Osteoblast (primary cell): ENCODE results near the gene MID1. TPM values are rescaled to one million over a fixed set of nuclear protein-coding genes. Genes with fewer than 3 reads are reported as not detected.

Experiments used
- DNase-seq: peaks from one replicate; pipeline ENCODE4 v3.0.0; 2011; ENCODE audit warnings: low spot score, mixed read lengths; ENCODE audit not compliant: insufficient read length; ENCODE audit errors: missing footprints
- H2AFZ ChIP-seq: 2 replicates; pipeline ENCODE4 v1.6.0; 2011; ENCODE audit warnings: mild to moderate bottlenecking, low read length
- H3K27ac ChIP-seq: 2 replicates; pipeline ENCODE4 v1.5.1; 2011; ENCODE audit warnings: mild to moderate bottlenecking, low read depth, low read length, moderate library complexity
- H3K27me3 ChIP-seq: 2 replicates; pipeline ENCODE4 v1.6.0; 2012; ENCODE audit warnings: mild to moderate bottlenecking, control low read depth, inconsistent platforms, low read length, moderate library complexity; ENCODE audit not compliant: insufficient read depth
- H3K36me3 ChIP-seq: 2 replicates; pipeline ENCODE4 v1.5.1; 2011; ENCODE audit warnings: mild to moderate bottlenecking, low read length, control low read depth, moderate library complexity; ENCODE audit not compliant: insufficient read depth
- H3K4me1 ChIP-seq: 2 replicates; pipeline ENCODE4 v1.5.1; 2011; ENCODE audit warnings: mild to moderate bottlenecking, low read length, control low read depth, moderate library complexity; ENCODE audit not compliant: insufficient read depth
- H3K4me2 ChIP-seq: 2 replicates; pipeline ENCODE4 v1.6.0; 2011; ENCODE audit warnings: mild to moderate bottlenecking, low read length; ENCODE audit not compliant: insufficient read depth
- H3K4me3 ChIP-seq: fragments of 200-600 bp; sonication (generic); 3 replicates; pipeline ENCODE4 v1.5.1; 2012; ENCODE audit warnings: mild to moderate bottlenecking, low read length, inconsistent platforms; ENCODE audit not compliant: insufficient read depth
- H3K79me2 ChIP-seq: 2 replicates; pipeline ENCODE4 v1.6.0; 2012; ENCODE audit warnings: mild to moderate bottlenecking, low read length, control low read depth, inconsistent platforms; ENCODE audit not compliant: insufficient read depth
- H3K9me3 ChIP-seq: 2 replicates; pipeline ENCODE4 v1.5.1; 2011; ENCODE audit warnings: low read depth, low read length, control low read depth
- H4K20me1 ChIP-seq: 2 replicates; pipeline ENCODE4 v1.6.0; 2012; ENCODE audit warnings: mild to moderate bottlenecking, low read length, control low read depth; ENCODE audit not compliant: insufficient read depth
- total RNA-seq: library from RNA; depleted of rRNA; stranded (reverse); fragments of >200 nt; gene quantifications from 2 replicates; pipeline ENCODE4 v1.2.3, GENCODE V29; 2012
- TF ChIP-seq, protein P1 (sequence below): IDR thresholded peaks from 2 replicates; pipeline ENCODE4 v1.5.1; 2011; ENCODE audit warnings: mild to moderate bottlenecking, low read depth, low read length, moderate library complexity; ENCODE audit errors: extremely low read depth

Gene MID1
- total RNA-seq, 1 donor = 26.8 TPM

- DNase-seq = no peak
Observed at GRCh38 chrX:10548688-10549087, 71.7 kb downstream of the MID1 start.

DNA sequence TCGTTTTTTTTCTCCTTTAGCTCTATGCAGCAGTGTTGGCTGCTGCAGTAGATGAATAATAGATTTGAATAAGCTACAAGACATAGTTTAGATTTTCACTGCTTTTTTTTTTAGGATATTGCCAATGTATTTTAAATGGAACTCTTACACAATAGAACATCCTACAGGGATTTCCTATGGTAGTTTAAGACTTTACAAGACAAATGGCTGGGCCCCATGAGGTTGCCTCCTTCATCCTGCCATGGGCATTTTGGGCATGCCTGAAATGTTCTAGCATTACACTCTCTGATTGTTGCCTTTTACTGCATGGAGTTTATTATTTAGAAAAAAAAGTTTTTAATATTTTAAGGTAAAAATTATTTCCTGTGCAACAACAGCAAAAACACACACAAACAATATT, 74.5 kb downstream of the MID1 start:
- H3K79me2 ChIP-seq = peaks cover 6% of the 10 kb centered on the region

More at GRCh38 chrX:10548688-10549087, 71.7 kb downstream of the MID1 start:
- Histone ChIP-seq H4K20me1 (no peaks in the 10 kb centered on the region), H3K27ac (no peak overlapping the region), H3K27me3 (no peaks in the 10 kb centered on the region), H3K4me3 (no peak overlapping the region), H3K4me1 (peaks cover 9% of the 10 kb centered on the region), H3K36me3 (no peaks in the 10 kb centered on the region), H3K9me3 (no peaks in the 10 kb centered on the region), H3K79me2 (peaks cover 2% of the 10 kb centered on the region), H3K4me2 (no peak overlapping the region), H2AFZ (no peak overlapping the region)
- TF ChIP-seq, protein P1, sequence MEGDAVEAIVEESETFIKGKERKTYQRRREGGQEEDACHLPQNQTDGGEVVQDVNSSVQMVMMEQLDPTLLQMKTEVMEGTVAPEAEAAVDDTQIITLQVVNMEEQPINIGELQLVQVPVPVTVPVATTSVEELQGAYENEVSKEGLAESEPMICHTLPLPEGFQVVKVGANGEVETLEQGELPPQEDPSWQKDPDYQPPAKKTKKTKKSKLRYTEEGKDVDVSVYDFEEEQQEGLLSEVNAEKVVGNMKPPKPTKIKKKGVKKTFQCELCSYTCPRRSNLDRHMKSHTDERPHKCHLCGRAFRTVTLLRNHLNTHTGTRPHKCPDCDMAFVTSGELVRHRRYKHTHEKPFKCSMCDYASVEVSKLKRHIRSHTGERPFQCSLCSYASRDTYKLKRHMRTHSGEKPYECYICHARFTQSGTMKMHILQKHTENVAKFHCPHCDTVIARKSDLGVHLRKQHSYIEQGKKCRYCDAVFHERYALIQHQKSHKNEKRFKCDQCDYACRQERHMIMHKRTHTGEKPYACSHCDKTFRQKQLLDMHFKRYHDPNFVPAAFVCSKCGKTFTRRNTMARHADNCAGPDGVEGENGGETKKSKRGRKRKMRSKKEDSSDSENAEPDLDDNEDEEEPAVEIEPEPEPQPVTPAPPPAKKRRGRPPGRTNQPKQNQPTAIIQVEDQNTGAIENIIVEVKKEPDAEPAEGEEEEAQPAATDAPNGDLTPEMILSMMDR = no peak

GRCh38 chrX:10542586-10542985, 77.8 kb downstream of the MID1 start:
- H3K9me3 ChIP-seq = no peaks in the 10 kb centered on the region
- no peak overlapping the region for H3K27ac ChIP-seq
- peaks cover 4% of the 10 kb centered on the region for H3K79me2 ChIP-seq
- TF ChIP-seq, protein P1 = no peak
- no peaks in the 10 kb centered on the region for H3K27me3 ChIP-seq
- H4K20me1 ChIP-seq = no peaks in the 10 kb centered on the region
- no peak overlapping the region for H3K4me3 ChIP-seq
- no peak for DNase-seq
- H3K4me1 ChIP-seq = no peaks in the 10 kb centered on the region
- H2AFZ ChIP-seq = no peak overlapping the region
- no peaks in the 10 kb centered on the region for H3K36me3 ChIP-seq
- H3K4me2 ChIP-seq = no peak overlapping the region

More for the DNA sequence above, 74.5 kb downstream of the MID1 start:
- peaks cover 9% of the 10 kb centered on the region for H3K4me1 ChIP-seq
- no peaks in the 10 kb centered on the region for H3K27me3 ChIP-seq
- TF ChIP-seq, protein P1 = no peak
- no peak overlapping the region for H3K4me3 ChIP-seq
- H2AFZ ChIP-seq = no peak overlapping the region
- no peak overlapping the region for H3K27ac ChIP-seq
- no peak for DNase-seq
- H4K20me1 ChIP-seq = no peaks in the 10 kb centered on the region
- no peaks in the 10 kb centered on the region for H3K36me3 ChIP-seq
- H3K9me3 ChIP-seq = no peaks in the 10 kb centered on the region
- no peak overlapping the region for H3K4me2 ChIP-seq

DNA sequence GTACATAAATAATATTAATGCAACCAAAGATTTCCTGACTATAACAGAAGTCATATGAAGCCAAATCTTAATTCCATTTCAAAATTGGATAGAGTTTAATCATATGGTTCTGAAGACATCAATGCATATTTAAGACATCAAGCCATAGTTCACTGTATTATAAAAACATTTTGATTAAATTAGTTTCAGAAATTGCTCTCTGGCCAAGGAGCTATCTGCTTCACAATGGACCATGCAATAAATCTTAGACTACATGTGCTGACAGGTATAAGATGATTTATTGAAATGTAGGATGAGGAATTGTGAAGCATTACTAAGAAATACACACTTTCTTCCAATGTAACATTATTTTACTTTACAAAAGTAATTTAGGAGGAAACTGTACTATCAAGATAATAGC, 81.6 kb downstream of the MID1 start:
- H3K4me3 ChIP-seq = no peak overlapping the region
- no peak overlapping the region for H3K4me2 ChIP-seq
- H4K20me1 ChIP-seq = no peaks in the 10 kb centered on the region
- no peak overlapping the region for H2AFZ ChIP-seq
- no peaks in the 10 kb centered on the region for H3K27me3 ChIP-seq
- H3K9me3 ChIP-seq = no peaks in the 10 kb centered on the region
- TF ChIP-seq, protein P1 = no peak
- no peak for DNase-seq
- H3K36me3 ChIP-seq = no peaks in the 10 kb centered on the region
- H3K27ac ChIP-seq = no peak overlapping the region
- H3K79me2 ChIP-seq = peaks cover 4% of the 10 kb centered on the region
- H3K4me1 ChIP-seq = peaks cover 11% of the 10 kb centered on the region
